CD4-positive, alpha-beta T cell (primary cell): ENCODE measurements around the gene ADSL. TPM values are rescaled to one million over a fixed set of nuclear protein-coding genes. Genes with fewer than 3 reads are reported as not detected.

Experiments used
- ATAC-seq: fragments of 200-7000 bp; cut with Tn5 transposase; one replicate; pipeline ENCODE4 v1.10.0; 2022; ENCODE audit warnings: mild to moderate bottlenecking; ENCODE audit not compliant: poor library complexity
- CTCF ChIA-PET: fragments of 350-600 bp; sonication (Branson Sonifier 250); formaldehyde crosslinking; loops from one replicate; lab custom pipeline; 2021; ENCODE audit warnings: antibody characterized with exemption, inconsistent platforms; lab: Charles Lee
- POLR2A ChIA-PET: fragments of 350-600 bp; sonication (Branson Sonifier 250); formaldehyde crosslinking; loops from one replicate; lab custom pipeline; 2021; ENCODE audit warnings: antibody characterized with exemption, inconsistent platforms; lab: Charles Lee
- DNase-seq, 14 experiments: peaks; one replicate each; pipeline ENCODE4 v3.0.0-alpha.2; 2013 to 2020; ENCODE audit warnings: mixed read lengths in 2 of 14
- H3K27ac ChIP-seq, 2 donors: one replicate each; pipeline versions ENCODE4 v1.5.1 to v1.7.0; 2013; ENCODE audit warnings: low read length in 2 of 2, low read depth in 1 of 2, mild to moderate bottlenecking in 1 of 2
- H3K27me3 ChIP-seq, 2 experiments: 1 replicate in 1 of 2; 2 replicates in 1 of 2; pipeline versions ENCODE4 v1.6.1 to v1.7.0; 2013; ENCODE audit warnings: low read length in 2 of 2, control low read depth in 1 of 2, mild to moderate bottlenecking in 1 of 2, moderate library complexity in 1 of 2; ENCODE audit not compliant: insufficient read depth in 2 of 2, control insufficient read depth in 1 of 2
- H3K36me3 ChIP-seq: one replicate; pipeline ENCODE4 v1.6.1; 2013; ENCODE audit warnings: low read length, control low read depth; ENCODE audit not compliant: insufficient read depth
- H3K4me1 ChIP-seq: one replicate; pipeline ENCODE4 v1.6.1; 2013; ENCODE audit warnings: low read length, control low read depth; ENCODE audit not compliant: insufficient read depth
- H3K4me3 ChIP-seq: one replicate; pipeline ENCODE4 v1.5.1; 2013; ENCODE audit warnings: mild to moderate bottlenecking, low read length, moderate library complexity
- H3K9me3 ChIP-seq, 2 experiments: 1 replicate in 1 of 2; 2 replicates in 1 of 2; pipeline versions ENCODE4 v1.6.1 to v1.7.0; 2013; ENCODE audit warnings: low read length in 2 of 2, mild to moderate bottlenecking in 2 of 2, control low read depth in 1 of 2, moderate library complexity in 1 of 2; ENCODE audit not compliant: control insufficient read depth in 1 of 2, insufficient read depth in 1 of 2
- H3K27ac Mint-ChIP-seq: one replicate; pipeline ENCODE4 v1.8.0; 2020; ENCODE audit warnings: mixed read lengths
- H3K27me3 Mint-ChIP-seq: one replicate; pipeline ENCODE4 v1.8.0; 2021; ENCODE audit warnings: mixed read lengths
- H3K36me3 Mint-ChIP-seq: one replicate; pipeline ENCODE4 v1.8.0; 2021; ENCODE audit warnings: low read depth, mixed read lengths
- H3K4me1 Mint-ChIP-seq: one replicate; pipeline ENCODE4 v1.8.0; 2021; ENCODE audit warnings: low read depth, mixed read lengths
- H3K4me3 Mint-ChIP-seq: one replicate; pipeline ENCODE4 v1.8.0; 2020; ENCODE audit warnings: mild to moderate bottlenecking, mixed read lengths
- H3K9me3 Mint-ChIP-seq: one replicate; pipeline ENCODE4 v1.8.0; 2020; ENCODE audit warnings: mixed read lengths
- intact Hi-C, 2 experiments: fragments of 100-400 bp; cut with DNase I in 1 of 2; cut with micrococcal nuclease in 1 of 2; formaldehyde crosslinking; loops; one replicate each; pipeline versions ENCODE4 v1.15.1 to v1.9.0; 2023 to 2025; cut with DNase I, micrococcal nuclease
- total RNA-seq, 174 experiments: library from RNA in 2 of 174; stranded (reverse) in 2 of 174; gene quantifications; one replicate each; pipeline ENCODE4 v1.2.3 and lab custom pipeline; 2021 to 2026
- TF ChIP-seq, protein P1 (sequence below): fragments of 200-600 bp; IDR thresholded peaks from one replicate; pipeline ENCODE4 v1.8.0; 2022; ENCODE audit warnings: antibody characterized with exemption, mild to moderate bottlenecking

ADSL gene
- total RNA-seq, 2 experiments from 2014 or later: 62.9 to 75.3 TPM

DNA sequence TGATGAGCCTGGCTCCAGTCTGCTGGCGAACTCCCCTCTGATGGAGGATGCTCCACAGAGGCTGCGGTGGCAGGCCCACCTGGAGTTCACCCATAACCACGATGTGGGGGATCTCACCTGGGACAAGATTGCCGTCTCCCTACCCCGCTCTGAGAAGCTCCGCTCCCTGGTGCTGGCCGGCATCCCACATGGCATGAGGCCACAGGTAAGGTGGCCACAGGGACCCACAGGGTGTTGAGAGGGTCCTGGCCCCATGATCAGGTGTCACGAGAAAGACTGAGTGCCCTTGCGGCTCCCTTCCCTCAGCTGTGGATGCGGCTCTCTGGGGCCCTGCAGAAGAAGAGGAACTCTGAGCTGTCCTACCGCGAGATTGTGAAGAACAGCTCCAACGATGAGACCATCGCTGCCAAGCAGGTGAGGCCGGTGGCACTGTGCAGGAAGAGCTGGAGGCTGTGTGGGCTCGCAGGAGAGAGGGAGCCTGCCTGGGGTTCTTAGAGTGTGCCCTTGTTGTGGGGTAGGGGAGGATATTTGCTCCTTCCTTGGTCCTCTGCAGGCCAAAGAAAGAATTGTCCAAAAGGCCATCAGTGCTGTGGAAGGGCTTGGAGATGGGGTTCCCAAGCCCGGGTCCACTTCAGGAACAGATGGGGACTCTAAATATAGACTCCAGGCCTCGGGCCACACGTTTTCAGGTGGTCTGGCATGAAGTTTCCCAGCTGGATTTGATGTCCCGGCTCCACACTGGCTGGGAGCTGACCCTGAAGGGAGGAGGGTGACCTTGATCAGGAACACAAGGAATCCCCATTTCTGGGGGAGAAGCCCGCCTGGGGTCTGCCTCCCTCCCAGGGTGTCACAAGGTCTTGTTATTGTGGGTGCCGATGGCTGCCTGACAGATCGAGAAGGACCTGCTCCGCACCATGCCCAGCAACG, 58.2 kb downstream of the ADSL start:
- H3K36me3 Mint-ChIP-seq: peaks cover 65% of the 10 kb centered on the region
- Histone ChIP-seq H3K4me3 (no peak overlapping the region), H3K36me3 (peaks cover 57% of the 10 kb centered on the region), H3K27me3 (no peaks in the 10 kb centered on the region), H3K9me3 (no peaks in the 10 kb centered on the region), H3K27ac (no peak overlapping the region), H3K4me1 (peaks cover 46% of the 10 kb centered on the region)
- no peak overlapping the region for H3K4me3 Mint-ChIP-seq
- ChIA-PET CTCF (no interaction called here), POLR2A (interaction anchor here (1.9 kb wide), 1 partner anchor 21 kb away, joined by 8 read pairs; no protein-coding TSS in a partner anchor)
- intact Hi-C loops: no loop called here
- H3K27ac Mint-ChIP-seq: peak overlapping the region; percentile 90
- H3K9me3 Mint-ChIP-seq: no peaks in the 10 kb centered on the region
- DNase-seq: no peak
- H3K27me3 Mint-ChIP-seq: no peaks in the 10 kb centered on the region
- H3K4me1 Mint-ChIP-seq: peaks cover 43% of the 10 kb centered on the region
- TF ChIP-seq, protein P1, sequence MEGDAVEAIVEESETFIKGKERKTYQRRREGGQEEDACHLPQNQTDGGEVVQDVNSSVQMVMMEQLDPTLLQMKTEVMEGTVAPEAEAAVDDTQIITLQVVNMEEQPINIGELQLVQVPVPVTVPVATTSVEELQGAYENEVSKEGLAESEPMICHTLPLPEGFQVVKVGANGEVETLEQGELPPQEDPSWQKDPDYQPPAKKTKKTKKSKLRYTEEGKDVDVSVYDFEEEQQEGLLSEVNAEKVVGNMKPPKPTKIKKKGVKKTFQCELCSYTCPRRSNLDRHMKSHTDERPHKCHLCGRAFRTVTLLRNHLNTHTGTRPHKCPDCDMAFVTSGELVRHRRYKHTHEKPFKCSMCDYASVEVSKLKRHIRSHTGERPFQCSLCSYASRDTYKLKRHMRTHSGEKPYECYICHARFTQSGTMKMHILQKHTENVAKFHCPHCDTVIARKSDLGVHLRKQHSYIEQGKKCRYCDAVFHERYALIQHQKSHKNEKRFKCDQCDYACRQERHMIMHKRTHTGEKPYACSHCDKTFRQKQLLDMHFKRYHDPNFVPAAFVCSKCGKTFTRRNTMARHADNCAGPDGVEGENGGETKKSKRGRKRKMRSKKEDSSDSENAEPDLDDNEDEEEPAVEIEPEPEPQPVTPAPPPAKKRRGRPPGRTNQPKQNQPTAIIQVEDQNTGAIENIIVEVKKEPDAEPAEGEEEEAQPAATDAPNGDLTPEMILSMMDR: no peak
- no peak for ATAC-seq

DNA sequence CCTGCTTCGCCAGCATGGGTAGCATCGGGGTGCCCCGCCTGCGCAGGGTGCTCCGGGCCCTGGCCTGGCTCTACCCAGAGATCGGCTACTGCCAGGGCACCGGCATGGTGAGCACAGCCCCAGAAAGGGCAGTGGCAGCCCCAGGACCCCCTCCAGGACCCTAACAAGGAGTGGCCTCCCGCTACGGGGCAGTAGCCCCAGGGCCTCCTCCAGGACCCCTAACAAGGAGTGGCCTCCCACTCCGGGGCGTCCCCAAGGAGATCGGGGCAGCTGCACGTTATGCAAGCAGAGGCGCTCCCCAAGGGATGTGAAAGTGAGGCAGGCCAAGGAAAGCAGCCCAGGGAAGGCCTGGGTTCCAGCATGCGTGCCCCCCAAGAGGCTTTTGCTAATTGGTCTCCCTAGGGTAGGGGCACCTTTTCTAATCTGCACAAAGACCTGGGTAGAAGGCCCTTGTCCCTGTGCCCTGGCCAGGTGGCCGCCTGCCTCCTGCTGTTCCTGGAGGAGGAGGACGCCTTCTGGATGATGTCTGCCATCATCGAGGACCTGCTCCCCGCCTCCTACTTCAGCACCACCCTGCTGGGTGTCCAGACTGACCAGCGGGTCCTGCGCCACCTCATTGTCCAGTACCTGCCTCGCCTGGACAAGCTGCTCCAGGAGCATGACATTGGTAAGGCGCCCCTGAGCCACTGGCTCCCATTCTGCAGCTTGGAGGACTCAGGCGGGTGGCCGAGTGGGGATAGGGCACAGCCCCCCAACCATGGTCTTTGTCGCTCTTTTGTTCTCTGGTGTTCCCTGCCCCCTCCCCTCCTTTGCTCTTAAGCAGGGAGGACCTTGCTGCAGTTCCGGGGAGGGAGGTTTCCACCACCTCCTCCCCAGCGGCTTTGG, 59.1 kb downstream of the ADSL start:
- Mint-ChIP-seq H3K27me3 (no peaks in the 10 kb centered on the region), H3K4me3 (no peak overlapping the region), H3K36me3 (peaks cover 68% of the 10 kb centered on the region), H3K27ac (no peak overlapping the region), H3K4me1 (peaks cover 34% of the 10 kb centered on the region), H3K9me3 (no peaks in the 10 kb centered on the region)
- H3K4me1 ChIP-seq: peaks cover 38% of the 10 kb centered on the region
- H3K27ac ChIP-seq: no peak overlapping the region
- no peak for DNase-seq
- no peak for ATAC-seq
- POLR2A ChIA-PET: no interaction called here
- CTCF ChIA-PET: no interaction called here
- no peaks in the 10 kb centered on the region for H3K9me3 ChIP-seq
- TF ChIP-seq, protein P1: no peak
- no peaks in the 10 kb centered on the region for H3K27me3 ChIP-seq
- no peak overlapping the region for H3K4me3 ChIP-seq
- peaks cover 66% of the 10 kb centered on the region for H3K36me3 ChIP-seq
- intact Hi-C loops: no loop called here

DNA sequence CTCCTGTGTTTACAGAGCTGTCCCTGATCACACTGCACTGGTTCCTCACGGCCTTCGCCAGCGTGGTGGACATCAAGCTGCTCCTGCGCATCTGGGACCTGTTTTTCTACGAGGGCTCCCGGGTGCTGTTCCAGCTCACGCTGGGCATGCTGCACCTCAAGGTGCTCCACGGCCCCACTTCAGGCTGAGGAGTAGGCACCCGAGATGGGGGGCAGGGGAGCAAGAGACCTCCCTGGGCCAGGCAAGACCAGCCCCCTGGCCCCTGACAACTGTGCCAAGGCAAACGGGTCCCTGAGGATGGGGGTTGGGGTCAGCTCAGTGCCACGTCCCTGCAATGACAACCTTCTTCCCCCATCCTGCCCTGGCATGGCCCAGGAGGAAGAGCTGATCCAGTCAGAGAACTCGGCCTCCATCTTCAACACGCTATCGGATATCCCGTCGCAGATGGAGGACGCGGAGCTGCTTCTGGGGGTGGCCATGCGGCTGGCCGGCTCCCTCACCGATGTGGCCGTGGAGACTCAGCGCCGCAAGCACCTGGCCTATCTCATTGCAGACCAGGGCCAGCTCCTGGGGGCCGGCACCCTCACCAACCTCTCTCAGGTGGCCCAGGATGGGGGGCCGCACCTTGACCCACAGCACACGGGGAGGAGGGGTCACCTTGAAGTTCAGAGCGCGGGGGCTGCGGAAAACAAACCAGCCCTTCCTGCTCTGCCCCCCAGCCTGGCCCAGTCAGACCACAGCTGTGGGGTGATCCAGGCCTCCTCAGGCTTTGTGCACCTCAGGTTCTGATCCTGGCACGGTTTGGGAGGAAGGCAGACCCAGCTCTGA, 60.0 kb downstream of the ADSL start:
- no peaks in the 10 kb centered on the region for H3K27me3 Mint-ChIP-seq
- POLR2A ChIA-PET: no interaction called here
- no peaks in the 10 kb centered on the region for H3K9me3 ChIP-seq
- no peak overlapping the region for H3K4me3 Mint-ChIP-seq
- H3K4me1 ChIP-seq: peaks cover 29% of the 10 kb centered on the region
- H3K9me3 Mint-ChIP-seq: no peaks in the 10 kb centered on the region
- no peak overlapping the region for H3K4me3 ChIP-seq
- TF ChIP-seq, protein P1: no peak
- no peak overlapping the region for H3K27ac Mint-ChIP-seq
- intact Hi-C loops: no loop called here
- no peak overlapping the region for H3K27ac ChIP-seq
- peaks cover 76% of the 10 kb centered on the region for H3K36me3 Mint-ChIP-seq
- H3K4me1 Mint-ChIP-seq: peaks cover 26% of the 10 kb centered on the region
- CTCF ChIA-PET: no interaction called here
- peaks cover 74% of the 10 kb centered on the region for H3K36me3 ChIP-seq
- no peaks in the 10 kb centered on the region for H3K27me3 ChIP-seq
- no peak for ATAC-seq
- no peak for DNase-seq
